Thyroid gland (tissue), 4 donors: ENCODE measurements around the gene DOCK3.

ENCODE experiments used
- CTCF ChIP-seq, 6 experiments: fragments of 200-600 bp in 3 of 6; fragments of 450-650 bp in 3 of 6; sonication (generic) in 3 of 6; IDR thresholded peaks; one replicate each; pipeline ENCODE4 v1.5.1; 2016 to 2019; ENCODE audit warnings: antibody characterized with exemption in 6 of 6, mild to moderate bottlenecking in 2 of 6, inconsistent platforms in 1 of 6, moderate library complexity in 1 of 6
- POLR2A ChIP-seq, 2 donors: fragments of 450-650 bp; IDR thresholded peaks; one replicate each; pipeline ENCODE4 v1.6.1; 2017; ENCODE audit warnings: antibody characterized with exemption in 2 of 2, mild to moderate bottlenecking in 2 of 2, moderate library complexity in 1 of 2

GRCh38 chr3:50630394-50630793 lies 44.3 kb upstream of the DOCK3 start:
- TF ChIP-seq CTCF (IDR thresholded peaks at IDR 0.05) (no peak), POLR2A (IDR thresholded peaks at IDR 0.05) (no peak)
